T-helper 9 cell (primary cell): Measurements from ENCODE around the gene EPS8L3.
"Not testable (repeated sequence)": the region's sequence is repeated elsewhere in the genome, so short reads cannot be mapped to it uniquely, and the experiment has no call there.

Experiments
- DNase-seq: peaks from one replicate; pipeline ENCODE4 v3.0.0-alpha.2; 2020

The EPS8L3 gene

GRCh38 chr1:109762821-109763645 lies 690 bp downstream of the EPS8L3 start:
- DNase-seq = no peak

- DNase-seq = no peak
These were observed 1.6 kb downstream of the EPS8L3 start for GRCh38 chr1:109762039-109762585.

GRCh38 chr1:109761227-109762038 lies 2.3 kb downstream of the EPS8L3 start:
- DNase-seq = no peak

GRCh38 chr1:109760581-109761226 lies 3.0 kb downstream of the EPS8L3 start:
- DNase-seq = no peak

GRCh38 chr1:109759513-109760334 lies 4.0 kb downstream of the EPS8L3 start:
- DNase-seq = no peak

- DNase-seq = no peak
These were observed 5.6 kb downstream of the EPS8L3 start for GRCh38 chr1:109757936-109758786.

GRCh38 chr1:109756848-109757521 lies 6.7 kb downstream of the EPS8L3 start:
- no peak for DNase-seq

GRCh38 chr1:109756325-109756724 lies 7.4 kb downstream of the EPS8L3 start:
- DNase-seq = not testable (repeated sequence)

GRCh38 chr1:109754738-109755137 lies 9.0 kb downstream of the EPS8L3 start:
- no peak for DNase-seq

- DNase-seq = no peak
These were observed 12.0 kb downstream of the EPS8L3 start for GRCh38 chr1:109751531-109752260.

- DNase-seq = no peak
These were observed 12.8 kb downstream of the EPS8L3 start for GRCh38 chr1:109750920-109751319.

GRCh38 chr1:109750241-109750882 lies 13.4 kb downstream of the EPS8L3 start:
- no peak for DNase-seq

- no peak for DNase-seq
These were observed 14.5 kb downstream of the EPS8L3 start for GRCh38 chr1:109749221-109749620.

- DNase-seq = not testable (repeated sequence)
These were observed 15.4 kb downstream of the EPS8L3 start for GRCh38 chr1:109748311-109748710.

GRCh38 chr1:109740615-109741373 lies 22.9 kb downstream of the EPS8L3 start, which contains the start of gene GSTM3:
Gene GSTM3 (minus strand): TSS chr1:109741038. CDS start chr1:109740287, 751 bp downstream.
- no peak for DNase-seq

- peak; percentile 80 for DNase-seq
These were observed 23.7 kb downstream of the EPS8L3 start for GRCh38 chr1:109739738-109740614.

GRCh38 chr1:109733236-109733870 lies 30.4 kb downstream of the EPS8L3 start:
- DNase-seq = no peak
